ENCODE results near the gene NAV3.

- TF ChIP-seq POLR2AphosphoS5 (IDR thresholded peaks at IDR 0.05) (no peak), CTCF (IDR thresholded peaks at IDR 0.05) (no peak)
Measured at GRCh38 chr12:78037707-78038106, 207.0 kb downstream of the NAV3 start.
